ENCODE results near the gene ERC2.

- TF ChIP-seq CBX8 (IDR thresholded peaks at IDR 0.05) (no peak; the same call in 1 of the 2 replicates), CTCF (IDR thresholded peaks at IDR 0.05) (no peak), SMC3 (IDR thresholded peaks at IDR 0.05) (no peak), POLR2A (IDR thresholded peaks at IDR 0.05; ENCODE audit: low read length) (no peak), HES2 (IDR thresholded peaks at IDR 0.05) (no peak), RNF2 (IDR thresholded peaks at IDR 0.05; ENCODE audit: borderline replicate concordance, low read depth) (no peak)
These were observed 1.2 kb downstream of the ERC2 start for GRCh38 chr3:56467108-56467507.
